ENCODE measurements around the gene OTOL1.
"Not testable (repeated sequence)": the region's sequence is repeated elsewhere in the genome, so short reads cannot be mapped to it uniquely, and the experiment has no call there.

The OTOL1 gene

GRCh38 chr3:161496508-161496907 lies at the start of gene OTOL1:
Gene OTOL1 (plus strand): TSS chr3:161496808. CDS start chr3:161496808, 0 bp downstream.
- DNase-seq (ENCODE audit: low read depth in 3 of 3): no peak

DNA sequence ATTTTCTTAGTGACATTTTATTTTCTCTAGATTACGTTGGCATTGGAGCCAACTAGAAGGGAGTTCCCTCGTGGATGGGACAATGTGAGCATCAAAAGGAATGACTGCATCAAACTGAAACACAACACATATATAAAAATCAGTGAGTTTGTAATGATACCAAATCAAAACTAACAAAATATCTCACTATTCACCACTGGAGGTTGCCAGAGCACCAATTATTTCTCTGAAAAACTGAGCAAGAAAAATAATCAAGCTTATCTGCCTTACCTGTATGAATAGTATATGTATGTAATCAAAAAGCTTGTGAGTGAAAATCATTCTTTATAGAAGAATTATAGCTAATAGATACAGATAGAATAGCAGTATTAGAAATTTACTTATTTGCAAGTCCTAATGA lies 46.8 kb upstream of the OTOL1 start:
- no peak for DNase-seq (ENCODE audit: low read depth in 3 of 3)

DNA sequence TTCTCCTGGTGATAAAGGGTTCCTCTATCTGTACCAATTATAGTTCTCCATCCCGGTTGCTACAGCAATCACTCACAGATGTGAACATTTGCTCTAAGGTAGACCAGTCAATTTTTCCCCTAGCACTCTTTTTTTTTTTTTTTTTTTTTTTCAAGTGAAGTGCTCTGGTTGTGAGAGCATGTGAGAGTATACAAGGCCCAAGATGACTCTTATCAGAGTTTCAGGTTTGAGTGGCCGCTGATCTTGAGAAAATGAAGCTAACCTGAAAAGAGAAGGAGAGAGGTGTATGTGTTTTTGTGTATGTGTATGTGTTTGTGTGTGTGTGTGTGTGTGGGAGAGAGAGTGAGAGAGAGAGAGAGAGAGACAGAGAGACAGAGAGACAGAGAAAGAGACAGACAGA lies 44.4 kb upstream of the OTOL1 start:
- no peak for DNase-seq (ENCODE audit: low read depth in 3 of 3)

GRCh38 chr3:161454615-161455014 lies 42.0 kb upstream of the OTOL1 start:
- DNase-seq (ENCODE audit: low read depth in 3 of 3): no peak

- DNase-seq (ENCODE audit: low read depth in 3 of 3): no peak
These were observed 40.6 kb upstream of the OTOL1 start for GRCh38 chr3:161455962-161456361.

- no peak for DNase-seq (ENCODE audit: low read depth in 3 of 3)
These were observed 34.5 kb upstream of the OTOL1 start for GRCh38 chr3:161462138-161462537.

DNA sequence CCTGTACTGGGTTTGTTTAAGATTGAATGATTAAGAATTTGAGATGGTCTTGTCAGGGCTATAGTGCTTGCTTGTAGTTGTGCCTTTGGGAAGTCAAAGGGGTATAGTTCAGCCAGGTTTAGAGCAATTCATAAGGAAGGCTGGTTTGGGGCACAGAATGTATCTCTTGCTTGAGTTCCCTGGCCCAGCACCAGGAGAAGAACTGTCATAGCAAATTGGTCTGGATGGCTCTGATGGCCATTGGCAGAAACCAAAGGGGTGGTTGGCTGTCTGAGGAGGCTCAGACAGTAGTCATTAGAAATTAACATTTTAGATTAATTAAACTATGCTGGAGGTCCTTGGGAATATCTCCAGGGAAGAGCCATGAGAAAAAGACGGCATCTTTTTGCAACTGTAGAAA lies 25.4 kb upstream of the OTOL1 start:
- no peak for DNase-seq (ENCODE audit: low read depth in 3 of 3)

DNA sequence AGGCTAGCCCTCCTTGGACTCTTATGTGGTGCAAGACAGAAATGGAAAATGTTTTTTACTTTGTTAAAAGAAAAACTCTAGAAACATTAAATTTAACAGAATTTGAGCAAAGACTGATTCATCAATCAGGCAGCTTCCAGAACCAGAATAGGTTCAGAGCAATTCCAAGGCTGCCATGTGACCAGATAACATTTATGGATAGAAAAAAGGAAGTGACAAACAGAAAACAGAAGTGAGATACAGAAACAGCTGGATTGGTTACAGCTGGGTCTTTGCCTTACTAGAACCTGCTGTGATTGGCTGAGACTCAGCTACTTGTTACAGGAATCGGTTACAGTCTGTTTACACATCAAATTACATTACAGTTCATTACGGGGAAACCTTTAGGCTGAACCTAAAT lies 22.5 kb upstream of the OTOL1 start:
- DNase-seq (ENCODE audit: low read depth in 3 of 3): no peak

GRCh38 chr3:161474741-161475140 lies 21.9 kb upstream of the OTOL1 start:
- DNase-seq (ENCODE audit: low read depth in 3 of 3): no peak

DNA sequence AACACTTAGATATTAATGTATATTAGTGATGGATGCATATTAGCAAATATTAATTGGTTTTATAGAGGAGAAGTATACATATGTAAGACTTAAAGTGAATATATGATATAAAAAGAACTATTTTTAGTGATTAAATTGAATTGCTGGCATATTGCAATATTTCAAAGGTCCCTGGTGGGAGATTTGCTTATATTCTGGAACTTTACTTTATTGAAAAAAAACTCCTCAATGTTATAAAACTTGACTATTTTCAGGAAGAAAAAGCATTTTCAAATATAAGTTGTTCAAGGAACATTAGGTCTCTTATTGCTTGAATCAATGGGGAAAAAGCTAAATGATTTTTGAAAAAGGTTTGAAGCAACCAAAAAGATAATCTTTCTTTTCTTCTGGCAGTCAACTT lies 21.4 kb upstream of the OTOL1 start:
- no peak for DNase-seq (ENCODE audit: low read depth in 3 of 3)

GRCh38 chr3:161475905-161476304 lies 20.7 kb upstream of the OTOL1 start:
- DNase-seq (ENCODE audit: low read depth in 3 of 3): no peak

GRCh38 chr3:161484226-161484625 lies 12.4 kb upstream of the OTOL1 start:
- no peak for DNase-seq (ENCODE audit: low read depth in 3 of 3)

DNA sequence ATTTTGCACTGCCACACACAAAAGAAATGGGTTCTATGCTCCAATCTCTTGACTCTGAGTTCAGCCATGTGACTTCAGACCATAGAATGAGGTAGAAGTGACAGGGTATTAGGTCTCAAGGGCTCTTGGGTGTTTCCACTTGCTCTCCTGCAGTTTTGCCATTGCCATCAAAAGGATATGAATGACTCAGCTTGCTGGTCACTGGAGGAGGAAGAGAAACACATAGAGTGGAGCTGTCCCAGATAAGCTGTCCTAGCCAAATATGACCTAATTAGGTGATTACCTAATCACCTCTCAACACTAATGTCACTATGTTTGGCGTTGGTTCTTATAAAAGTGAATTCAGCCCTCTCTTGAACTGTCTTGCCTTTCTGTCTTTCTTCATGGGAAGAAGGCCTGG lies 8.3 kb upstream of the OTOL1 start:
- not testable (repeated sequence) for DNase-seq (ENCODE audit: low read depth in 3 of 3)

DNA sequence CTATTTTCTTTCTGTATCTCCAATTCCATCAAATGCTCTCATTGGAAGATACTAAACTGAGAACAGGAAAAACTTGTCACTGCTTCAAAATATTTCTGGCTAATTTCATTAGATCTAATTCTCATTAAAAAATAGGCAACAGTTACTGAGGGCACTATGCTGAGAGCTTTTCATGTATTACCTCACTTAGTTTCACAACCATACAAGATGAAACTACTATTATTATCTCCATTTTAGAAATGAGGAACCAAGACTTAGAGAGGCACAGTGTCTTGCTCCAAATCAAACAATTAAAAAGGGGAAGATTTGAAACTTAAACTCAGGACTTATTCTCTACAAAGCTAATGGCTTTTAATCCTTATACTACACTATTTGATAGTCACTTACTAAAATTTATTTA lies 7.2 kb upstream of the OTOL1 start:
- DNase-seq (ENCODE audit: low read depth in 3 of 3): no peak

DNA sequence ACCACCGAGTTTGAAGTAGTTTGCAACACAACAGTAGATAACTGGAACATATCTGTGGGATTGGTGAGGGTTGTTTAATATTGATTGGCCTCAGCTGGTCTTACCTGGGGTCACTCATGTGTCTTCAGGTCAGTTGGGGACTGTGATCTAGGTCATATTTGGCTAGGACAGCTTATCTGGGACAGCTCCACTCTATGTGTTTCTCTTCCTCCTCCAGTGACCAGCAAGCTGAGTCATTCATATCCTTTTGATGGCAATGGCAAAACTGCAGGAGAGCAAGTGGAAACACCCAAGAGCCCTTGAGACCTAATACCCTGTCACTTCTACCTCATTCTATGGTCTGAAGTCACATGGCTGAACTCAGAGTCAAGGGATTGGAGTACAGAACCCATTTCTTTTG lies 5.8 kb upstream of the OTOL1 start:
- DNase-seq (ENCODE audit: low read depth in 3 of 3): not testable (repeated sequence)

GRCh38 chr3:161498259-161498921 lies 1.8 kb downstream of the OTOL1 start:
- no peak for DNase-seq (ENCODE audit: low read depth in 3 of 3)

GRCh38 chr3:161500068-161500796 lies 3.6 kb downstream of the OTOL1 start:
- no peak for DNase-seq (ENCODE audit: low read depth in 3 of 3)

GRCh38 chr3:161503271-161503670 lies 6.7 kb downstream of the OTOL1 start:
- no peak for DNase-seq (ENCODE audit: low read depth in 3 of 3)

- no peak for DNase-seq (ENCODE audit: low read depth in 3 of 3)
These were observed 12.4 kb downstream of the OTOL1 start for GRCh38 chr3:161508852-161509477.

GRCh38 chr3:161510510-161511260 lies 14.1 kb downstream of the OTOL1 start:
- no peak for DNase-seq (ENCODE audit: low read depth in 3 of 3)

- no peak for DNase-seq (ENCODE audit: low read depth in 3 of 3)
These were observed 27.3 kb downstream of the OTOL1 start for GRCh38 chr3:161523916-161524315.

DNA sequence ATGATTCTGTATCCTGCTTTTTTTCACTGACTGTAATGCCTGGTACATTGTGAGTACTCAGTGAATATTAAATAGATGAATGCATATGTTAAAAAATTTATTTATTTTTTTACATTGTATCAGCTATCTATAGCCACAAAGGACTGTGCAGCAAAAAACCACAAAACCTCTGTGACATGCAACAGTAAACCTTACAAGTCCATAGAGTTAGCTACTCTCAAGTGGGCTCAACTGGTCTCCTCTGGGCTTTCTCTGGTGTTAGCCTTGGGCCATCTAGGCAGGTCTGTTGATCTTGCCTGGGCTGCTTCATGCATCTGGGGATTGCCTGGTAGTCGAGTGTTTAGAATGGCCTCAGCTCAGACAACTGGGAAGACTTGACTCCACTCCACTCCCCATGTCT lies 35.3 kb downstream of the OTOL1 start:
- no peak for DNase-seq (ENCODE audit: low read depth in 3 of 3)

Measured in stimulated activated CD4-positive, alpha-beta T cell treated with anti-CD3 and anti-CD28 coated beads, TNF-alpha, amount 100 ng/mL, for 48 hours (primary cell).